ENCODE measurements around the gene WASHC2A.
"Not testable (repeated sequence)": the region's sequence is repeated elsewhere in the genome, so short reads cannot be mapped to it uniquely, and the experiment has no call there.

Gene WASHC2A

GRCh38 chr10:50165038-50165437 lies 97.3 kb downstream of the WASHC2A start:
- DNase-seq = not testable (repeated sequence)

GRCh38 chr10:50167833-50168232 lies 100.1 kb downstream of the WASHC2A start:
- DNase-seq = not testable (repeated sequence)

- DNase-seq = not testable (repeated sequence)
These were observed 101.8 kb downstream of the WASHC2A start for GRCh38 chr10:50169506-50169905.

GRCh38 chr10:50174788-50175525 lies 107.2 kb downstream of the WASHC2A start:
- not testable (repeated sequence) for DNase-seq

Measured in NCI-H1092 treated with DMSO at 0.1 percent for 48 hours (cell line).